NAMALWA (cell line): ENCODE results near the gene UNC5B.

Source experiments
- DNase-seq: peaks from one replicate; pipeline ENCODE4 v3.0.0-alpha.2; 2015; ENCODE audit warnings: low spot score

Gene UNC5B

DNA sequence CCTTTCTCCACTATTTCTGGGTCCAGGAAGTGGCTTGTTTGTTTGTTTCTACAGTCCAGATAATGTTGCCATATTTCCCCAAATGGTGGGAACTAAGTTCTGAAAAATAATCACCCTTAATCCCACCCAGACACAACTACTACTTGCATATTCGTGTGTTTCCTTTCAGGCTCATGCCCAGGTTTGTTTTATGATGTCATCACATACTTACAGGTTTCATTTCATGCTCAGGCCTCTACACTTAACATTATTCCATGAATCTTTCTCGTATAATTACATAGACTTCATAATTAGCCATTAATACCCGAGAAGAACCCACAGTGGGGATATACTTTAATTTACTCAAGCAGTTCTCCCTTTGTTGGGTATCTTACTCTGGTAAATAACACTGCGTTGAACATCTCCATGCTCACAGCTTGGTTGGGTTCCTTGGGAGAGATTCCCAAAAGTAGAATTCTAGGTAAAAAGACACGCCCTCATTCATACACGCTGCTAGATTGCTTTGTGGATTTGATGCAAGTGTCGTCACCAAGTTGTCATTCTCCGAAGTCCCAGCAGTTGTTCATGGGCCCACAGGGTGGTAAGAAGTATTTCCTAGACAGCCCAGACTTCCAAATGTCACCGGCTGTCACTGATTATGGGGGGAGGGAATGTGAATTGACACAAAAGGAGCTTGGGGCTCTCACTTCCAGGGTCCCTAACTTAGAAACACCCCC, 42.6 kb downstream of the UNC5B start:
- no peak for DNase-seq

DNA sequence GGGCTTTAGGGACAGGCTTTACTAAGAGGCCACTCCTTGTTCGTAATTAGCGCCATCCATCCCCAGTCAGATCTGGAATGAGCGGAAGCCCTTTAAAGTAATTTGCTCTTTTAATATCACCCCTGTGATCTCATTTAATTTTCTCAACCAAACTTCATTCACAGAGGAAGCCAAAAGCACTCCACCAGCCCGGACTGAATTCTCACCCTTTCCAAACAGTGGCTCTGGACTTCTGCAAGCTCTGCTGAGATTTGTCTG, 43.1 kb downstream of the UNC5B start:
- no peak for DNase-seq

DNA sequence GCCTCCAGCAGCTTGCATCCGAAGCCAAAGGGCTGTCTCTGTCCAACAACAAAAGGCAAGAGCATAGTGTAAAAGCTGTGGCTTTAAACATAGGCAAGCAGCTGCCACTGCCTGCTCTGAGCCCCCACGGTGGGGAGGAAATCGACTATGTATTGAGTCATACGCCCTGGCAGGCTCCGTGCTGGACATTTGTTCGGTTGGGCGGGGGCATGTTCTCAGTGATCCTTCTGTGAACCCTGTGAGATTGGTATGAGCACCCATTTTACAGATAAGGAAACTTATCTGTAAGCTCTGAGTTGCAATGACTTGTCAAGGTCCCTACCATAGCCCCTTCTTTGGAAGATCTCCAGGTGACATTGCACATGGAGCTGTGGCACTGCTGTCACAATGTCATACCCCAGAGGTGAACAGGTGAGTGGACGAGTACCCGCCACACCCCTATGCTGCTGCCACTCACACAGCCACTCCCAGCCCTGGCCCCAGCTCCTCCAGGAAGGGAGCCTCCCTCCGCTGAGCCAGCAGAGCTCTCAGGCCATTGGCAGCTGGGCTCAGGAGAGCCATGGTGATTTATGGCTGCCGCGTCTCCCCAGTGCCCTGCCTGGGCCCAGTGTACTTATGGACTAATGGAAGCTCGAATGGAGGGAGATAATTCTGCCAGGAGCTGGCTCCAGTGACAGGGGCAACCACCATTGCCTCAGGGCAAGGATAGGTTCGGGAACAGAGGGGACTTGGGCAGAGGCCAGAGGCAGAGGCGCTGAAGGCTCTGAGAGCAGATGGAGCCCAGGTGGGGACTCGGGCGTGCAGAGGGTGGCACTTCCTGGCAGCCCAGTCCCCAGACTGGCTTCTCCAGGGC, 43.7 kb downstream of the UNC5B start:
- DNase-seq: no peak

DNA sequence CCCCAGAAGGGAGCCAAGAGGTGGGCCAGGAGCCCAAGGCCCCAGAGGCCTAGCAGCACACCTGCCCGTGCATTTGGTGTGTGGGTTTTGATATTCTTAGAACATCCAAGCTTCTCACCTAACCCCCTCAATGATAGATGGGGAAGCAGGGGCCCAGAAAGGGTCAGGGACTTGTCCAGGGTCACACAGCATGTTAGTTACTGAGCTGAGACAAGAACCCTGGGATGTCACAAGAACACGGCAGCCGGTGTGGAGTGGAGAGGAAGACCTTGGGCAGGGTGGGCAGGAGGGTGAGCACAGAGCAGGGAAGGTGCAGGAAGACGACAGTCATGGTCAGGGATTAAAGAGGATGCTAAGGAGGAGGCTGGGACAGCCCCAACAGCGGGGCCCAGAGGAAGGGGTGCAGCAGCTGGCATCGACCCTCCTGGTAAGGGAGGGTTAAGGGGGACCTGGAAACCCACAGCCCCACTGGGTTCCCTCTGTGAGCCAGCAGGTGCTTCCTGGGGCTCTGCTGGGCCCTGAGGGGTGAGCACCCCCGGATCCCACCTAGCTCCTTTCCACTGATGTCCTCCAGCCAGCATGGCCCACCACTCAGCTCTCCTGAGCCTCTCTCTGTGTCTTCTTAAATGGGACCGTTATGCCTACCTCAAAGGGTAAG, 44.4 kb downstream of the UNC5B start:
- no peak for DNase-seq

DNA sequence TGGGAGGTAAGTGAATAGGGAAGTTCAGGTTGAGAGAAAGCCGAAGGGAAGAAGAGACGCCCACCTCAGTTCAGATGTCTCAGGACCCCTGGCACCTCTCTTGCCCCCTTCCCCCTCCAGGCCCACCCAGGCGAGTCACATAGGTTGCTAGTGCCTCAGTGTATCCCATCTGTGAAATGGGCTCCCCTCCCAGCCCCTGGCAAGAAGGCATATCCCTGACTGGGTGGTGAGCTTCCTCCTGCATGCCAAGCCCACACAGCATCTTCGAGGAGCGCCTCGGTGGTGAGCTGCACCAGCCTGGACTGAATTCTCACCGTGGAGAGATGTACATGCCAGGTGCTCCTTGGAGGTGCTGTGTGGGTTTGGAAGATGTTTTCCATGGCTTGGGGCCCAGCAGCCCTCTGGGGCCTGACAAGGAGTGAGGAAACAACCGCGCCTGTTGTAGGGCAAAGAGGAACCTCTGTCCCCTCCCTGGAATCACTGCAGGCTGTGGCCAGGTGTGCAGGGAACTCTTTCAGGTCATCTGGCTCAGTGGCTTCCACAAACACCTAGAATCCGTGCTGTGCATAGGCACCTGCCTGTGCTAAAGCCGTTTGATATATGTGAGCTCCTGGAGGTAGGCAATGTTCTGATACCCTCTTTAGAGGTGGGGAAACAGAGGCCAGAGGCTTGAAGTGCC, 45.1 kb downstream of the UNC5B start:
- no peak for DNase-seq

DNA sequence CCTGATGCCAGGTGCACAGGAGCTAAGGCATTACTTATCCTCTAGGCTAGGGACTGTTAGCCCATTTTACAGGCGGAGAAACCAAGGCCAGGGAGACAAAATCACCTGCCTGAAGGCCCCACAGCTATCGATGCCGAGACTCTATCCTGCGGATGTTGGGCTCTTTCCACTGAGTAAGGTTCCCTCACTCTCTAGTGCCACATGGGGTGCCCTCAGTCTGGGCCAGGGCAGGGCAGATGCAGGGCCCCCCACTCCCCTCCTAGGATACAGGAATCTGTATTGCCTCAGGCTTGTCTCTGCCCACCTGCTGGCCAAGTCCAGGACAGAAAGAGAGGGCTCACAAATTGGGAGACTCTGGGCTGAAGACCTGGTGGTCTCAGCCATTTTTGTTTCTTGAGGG, 45.7 kb downstream of the UNC5B start:
- no peak for DNase-seq

DNA sequence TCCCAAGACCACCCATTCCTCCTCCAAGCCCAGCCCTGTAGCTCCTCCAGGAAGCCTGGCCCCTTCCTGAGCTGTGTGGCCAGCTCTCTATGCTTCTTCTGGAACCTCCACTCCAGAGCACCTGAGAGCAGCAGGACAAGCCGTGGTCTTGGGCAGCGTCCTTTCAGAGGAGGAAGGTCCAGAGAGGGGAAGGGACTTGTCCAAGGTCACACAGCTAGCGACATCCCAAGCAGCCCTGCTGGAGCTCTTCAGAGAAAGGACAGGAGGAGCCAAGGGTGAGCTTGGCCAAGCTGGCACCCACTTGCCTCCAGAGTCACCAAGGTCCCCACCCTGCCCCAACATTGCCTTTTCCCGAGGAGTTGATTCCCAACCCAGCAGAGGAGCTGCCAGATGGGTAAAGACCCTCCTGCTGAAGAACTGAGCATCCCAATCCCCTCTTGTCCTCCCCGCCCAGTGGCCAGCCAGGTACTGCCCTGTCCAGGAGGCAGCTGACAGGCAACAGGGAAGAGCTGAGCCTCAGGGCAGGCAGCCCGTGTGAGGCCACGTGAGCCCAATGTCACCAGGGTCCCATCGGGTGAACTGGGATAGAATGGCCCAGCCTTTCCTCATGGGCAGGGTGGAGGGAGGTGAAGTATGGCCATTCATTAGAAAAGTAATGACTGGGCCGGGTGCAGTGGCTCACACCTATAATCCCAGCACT, 46.2 kb downstream of the UNC5B start:
- DNase-seq: no peak

DNA sequence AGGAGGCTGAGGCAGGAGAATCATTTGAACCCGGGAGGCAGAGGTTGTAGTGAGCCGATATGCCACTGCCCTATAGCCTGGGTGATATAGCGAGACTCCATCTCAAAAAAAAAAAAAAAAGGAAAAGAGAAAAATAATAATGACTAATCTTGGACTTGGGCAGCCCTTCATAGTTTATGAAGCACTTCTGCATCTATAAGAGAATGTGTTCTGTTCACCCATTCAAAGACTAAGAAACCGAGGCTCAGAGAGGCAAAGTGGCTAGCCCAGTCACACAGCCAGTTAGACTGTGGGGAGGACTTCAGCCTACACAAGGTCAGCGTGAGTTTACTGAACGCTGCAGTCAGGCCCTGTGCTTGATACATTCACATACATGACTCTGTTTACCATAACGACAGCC, 46.9 kb downstream of the UNC5B start:
- DNase-seq: no peak

DNA sequence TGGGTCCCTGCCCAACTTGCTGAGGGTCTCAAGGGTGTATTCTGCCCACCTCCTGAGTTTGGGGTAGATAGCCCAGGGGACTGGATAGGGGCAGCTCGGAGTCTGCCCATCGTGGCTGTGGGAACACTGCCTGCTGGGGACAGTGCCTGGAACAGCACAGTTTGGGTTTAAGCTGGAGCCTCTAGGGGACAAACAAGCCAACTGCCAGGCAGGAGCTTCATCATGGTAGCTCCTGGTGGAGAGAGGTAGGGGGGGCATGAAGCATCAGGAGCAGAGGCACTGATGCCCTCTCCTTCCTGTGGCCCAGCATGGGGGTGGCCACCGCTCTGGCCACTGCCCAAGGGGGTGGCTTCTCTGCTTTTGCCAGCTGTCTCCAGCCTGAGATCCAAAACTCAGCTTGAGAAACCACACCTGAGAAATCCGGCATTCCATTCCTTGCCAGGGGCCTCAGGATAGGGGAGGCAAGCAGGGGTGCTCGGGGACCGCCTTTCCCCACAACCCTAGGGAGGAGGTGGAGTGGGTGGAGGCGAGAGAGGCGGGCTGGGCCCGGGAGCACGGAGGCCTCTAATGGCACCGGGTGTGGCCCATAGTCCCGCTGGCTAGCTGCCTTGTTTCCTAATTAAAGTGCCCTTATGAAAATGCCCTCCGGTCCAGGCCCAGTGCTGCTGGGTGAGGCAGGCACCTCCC, 47.6 kb downstream of the UNC5B start:
- no peak for DNase-seq

DNA sequence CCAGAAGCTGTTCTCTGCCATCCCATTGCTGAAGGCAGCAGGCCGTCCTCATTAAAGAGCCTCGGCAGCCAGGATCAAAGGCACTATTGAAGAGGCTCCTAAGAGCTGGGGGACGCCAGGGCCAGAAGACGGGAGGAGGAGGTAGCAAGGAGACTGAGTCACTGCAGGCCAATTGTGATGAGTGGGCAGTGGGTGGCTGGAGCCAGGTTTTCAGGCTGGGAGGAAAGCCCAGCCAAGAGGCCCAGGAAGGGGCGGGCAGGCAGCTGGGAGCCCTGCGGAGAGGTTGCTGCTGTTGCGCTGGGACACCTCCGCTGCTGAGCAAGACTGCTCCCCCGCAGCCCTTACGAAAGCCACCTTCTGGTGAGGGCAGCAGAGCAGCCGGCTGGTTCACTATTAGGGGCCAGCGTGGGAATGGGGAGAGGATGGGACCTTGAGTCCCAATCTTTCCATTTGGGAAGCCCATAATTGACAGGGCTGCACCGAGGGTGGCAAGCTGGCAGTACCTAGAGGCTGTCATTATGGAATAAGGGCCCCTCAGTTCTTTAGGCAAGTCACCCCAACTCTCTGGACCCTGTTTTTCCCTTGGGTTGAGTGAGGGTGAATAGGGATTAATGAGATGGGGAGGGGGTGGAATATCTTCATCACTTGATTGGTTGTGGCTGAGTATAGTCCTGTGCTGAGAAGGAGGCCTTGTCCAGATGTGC, 48.4 kb downstream of the UNC5B start:
- no peak for DNase-seq

DNA sequence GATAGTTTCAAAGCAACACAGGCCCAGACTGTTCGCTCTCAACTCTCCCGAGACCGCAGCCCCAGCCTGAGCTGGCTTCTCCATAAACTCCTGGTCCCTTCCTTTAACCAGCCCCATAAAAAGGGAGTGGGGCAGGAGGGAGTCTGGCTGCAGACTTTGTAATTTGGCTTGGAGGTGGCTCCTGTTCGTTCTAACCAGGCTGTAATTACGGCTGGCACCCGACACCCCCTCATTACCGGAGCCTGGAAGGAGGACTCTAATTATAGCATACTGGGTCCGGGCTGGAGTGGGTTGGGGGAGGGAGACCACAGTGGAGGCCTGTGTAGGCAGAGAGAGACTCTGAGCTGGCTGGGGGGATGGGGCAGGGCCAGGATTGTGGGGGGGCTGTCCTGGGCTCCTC, 49.7 kb downstream of the UNC5B start:
- no peak for DNase-seq

DNA sequence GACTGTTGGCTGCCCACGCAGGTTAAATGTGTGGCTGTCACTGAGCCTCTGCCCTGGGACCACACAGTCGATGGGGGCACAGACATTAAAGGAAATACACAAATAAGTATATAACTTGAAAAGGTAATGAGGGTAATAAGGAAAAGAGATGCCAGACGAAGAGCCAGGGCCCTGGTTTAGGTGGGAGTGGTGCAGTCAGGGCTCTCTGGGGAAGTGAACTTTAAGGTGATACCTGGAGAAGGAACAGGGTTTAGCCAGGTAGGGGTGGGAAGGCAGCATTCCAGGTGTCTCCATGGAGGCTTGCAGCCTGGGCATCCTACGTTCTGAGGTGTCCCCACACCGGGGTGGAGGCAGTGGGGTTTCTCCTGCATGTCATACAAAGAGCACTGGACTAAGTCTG, 50.4 kb downstream of the UNC5B start:
- DNase-seq: no peak

DNA sequence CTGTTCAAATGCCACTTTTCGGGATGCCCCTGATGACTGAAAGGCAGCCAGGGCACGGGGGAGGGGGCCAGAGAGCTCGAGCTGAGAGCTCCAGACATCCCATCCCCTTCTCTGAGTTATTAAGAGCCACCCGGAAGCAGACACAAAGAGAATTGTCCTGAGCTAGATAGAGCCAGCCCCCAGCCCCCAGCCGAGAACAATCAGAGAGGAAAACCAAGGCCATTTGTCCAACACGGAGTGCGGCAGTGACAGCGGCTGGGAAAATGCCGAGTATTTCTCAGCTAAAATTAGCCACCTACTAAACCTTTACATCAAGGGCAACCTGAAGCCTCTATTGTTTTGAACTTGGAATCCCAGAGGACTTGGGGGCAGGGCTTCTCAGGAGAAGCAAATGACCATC, 51.0 kb downstream of the UNC5B start:
- DNase-seq: no peak

DNA sequence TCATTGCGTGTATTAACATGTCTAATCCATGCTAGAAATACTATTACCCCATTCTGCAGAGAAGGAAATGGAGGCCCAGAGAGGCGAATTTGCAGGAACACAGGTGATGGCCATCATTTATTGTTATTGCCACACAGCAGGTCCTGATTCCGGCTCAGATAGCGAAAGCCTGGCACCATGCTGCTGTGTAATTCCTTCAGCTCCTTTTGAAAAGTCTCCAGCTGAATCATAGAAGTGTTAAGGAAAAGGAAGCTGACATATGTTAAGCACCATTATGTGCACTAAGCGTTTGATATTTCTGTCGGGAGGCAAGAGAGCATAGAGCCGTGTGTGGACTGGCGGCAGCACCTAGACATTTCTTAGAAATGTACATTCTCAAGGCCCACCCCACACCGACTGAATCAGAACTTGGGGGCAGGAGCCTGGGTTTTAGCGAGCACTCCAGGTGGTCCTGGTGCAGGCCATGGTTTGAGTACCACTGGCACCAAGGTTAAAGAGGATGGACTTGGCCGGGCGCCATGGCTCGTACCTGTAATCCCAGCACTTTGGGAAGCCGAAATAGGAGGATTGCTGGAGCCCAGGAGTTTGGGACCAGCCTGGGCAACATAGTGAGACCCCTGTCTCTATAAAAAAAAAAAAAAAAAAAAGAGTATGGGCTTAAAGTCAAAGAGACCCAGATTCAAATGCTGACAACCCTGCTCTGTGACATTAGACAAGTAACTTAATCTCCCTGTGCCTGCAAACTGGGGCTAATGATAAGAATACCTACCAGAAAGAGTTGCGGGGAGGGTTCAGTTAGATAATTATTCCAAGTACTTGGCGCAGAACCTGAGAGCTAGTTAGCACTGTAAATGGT, 52.2 kb downstream of the UNC5B start:
- DNase-seq: no peak

DNA sequence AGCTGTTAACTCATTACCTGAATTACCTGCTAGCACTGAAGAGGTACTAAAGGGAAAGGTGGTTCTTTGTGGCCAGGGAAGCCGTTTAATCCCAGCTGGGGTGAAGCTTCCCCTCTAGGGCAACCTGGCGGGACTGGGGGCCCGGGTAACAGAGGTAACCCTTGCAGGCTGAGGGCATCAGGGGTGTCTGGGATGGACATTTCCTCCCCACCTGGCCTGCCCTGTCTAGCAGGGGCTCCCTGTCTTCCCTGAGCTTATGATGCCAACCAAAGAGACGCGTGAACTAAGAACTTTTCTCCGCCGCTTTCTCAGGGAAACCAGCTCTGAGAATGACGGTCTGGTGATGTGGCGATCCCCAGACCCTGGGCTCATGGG, 52.8 kb downstream of the UNC5B start:
- DNase-seq: no peak

DNA sequence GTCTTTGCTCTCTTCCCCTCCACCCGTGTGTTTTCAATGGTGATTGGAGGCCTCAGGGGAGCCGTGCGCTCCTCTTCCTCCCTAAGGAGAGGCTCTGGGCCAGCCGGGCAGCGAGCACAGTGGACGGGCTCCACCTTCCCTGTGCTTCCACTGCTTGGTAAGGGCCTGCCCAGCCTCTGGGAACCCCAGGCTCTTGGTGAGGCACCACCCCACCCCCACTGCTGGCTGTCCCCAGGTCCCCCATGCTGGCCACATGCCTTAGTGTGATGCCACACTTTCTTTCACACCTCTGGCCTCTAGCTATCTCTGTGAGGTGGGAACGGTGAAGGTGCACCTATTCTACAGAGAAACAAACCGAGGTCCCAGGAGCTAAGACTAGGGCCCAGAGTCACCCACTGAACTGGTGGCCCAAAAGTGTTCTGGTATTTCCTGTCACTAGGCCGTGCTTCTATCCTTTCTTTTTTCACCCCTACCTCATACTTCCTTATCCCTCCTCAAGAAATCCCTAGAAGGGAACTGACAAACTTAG, 53.3 kb downstream of the UNC5B start:
- no peak for DNase-seq

DNA sequence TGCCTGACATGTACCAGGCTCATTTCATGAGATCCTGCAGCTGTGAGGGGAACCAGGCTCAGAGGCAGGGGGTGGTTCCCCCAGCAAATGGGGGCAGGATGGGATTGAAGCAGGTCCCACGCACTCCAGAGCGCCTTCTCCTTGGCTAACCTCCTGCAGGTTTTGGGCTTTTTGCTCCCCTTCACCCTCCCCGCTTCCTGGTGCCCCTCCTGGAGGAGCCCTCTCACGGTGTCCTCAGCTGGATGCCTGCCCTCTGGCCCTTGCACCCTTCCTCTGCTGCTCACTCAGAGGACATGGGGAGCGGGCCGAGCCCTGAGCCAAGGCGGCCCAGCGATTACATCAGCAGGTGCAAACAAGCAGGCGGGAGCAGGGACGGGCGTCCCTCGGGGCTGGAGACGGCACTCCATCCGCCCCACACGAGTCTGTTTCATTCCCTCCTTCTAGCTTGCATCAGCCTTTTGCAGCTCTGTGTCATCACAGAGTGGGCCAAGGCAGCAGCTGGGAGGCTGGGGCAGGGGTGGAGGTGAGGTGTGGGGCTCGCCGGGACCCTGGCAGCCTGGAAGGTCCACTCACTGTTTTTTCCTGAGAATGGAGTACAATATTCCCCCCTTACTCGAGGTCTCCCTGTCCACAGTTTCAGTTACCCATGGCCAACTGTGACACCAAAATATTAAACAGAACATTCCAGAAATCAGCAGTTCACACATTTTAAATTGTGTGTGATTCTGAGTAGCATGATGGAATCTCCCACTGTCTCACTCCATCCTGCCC, 54.0 kb downstream of the UNC5B start:
- peak; percentile 23 for DNase-seq

DNA sequence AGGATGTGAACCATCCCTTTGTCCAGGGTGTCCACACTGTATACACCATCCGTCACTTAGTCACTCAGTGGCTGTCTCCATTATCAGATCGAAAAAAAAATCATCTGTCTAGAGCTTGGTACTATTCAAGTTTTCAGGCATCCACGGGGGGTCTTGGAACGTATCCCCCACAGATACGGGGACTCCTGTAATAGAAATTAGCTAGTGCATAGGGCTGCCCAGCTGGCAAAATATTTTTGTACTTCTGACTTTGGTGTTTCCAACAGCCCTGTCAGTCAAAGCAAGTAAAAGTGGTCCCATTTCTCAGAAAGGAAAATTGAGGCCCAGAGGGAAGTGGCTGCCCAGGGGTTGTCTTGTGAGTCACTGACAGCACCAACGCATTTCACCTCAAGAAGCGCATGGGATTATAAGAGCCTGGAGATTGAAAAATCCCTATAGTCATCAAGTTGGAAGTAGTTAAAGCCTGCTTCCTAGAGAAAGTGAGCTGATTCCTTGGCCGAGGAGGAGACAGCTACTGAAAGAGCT, 54.6 kb downstream of the UNC5B start:
- no peak for DNase-seq
